K562 (cell line): Measurements from ENCODE around the gene GADD45B. TPM values are rescaled to one million over a fixed set of nuclear protein-coding genes. Genes with fewer than 3 reads are reported as not detected.

ENCODE experiments used
- ATAC-seq: fragments of 200-7000 bp; cut with Tn5 transposase; 3 replicates; pipeline ENCODE4 v1.9.1; 2020; ENCODE audit warnings: moderate library complexity
- BruUV-seq: library from RNA; stranded (reverse); fragments of 400-500 nt; replicated peaks from 2 replicates; lab custom pipeline; 2021; lab: Mats Ljungman, UMichigan
- CTCF ChIA-PET: fragments of 300-600 bp; formaldehyde crosslinking; extraction: SDS; loops from one replicate; lab custom pipeline; 2021; ENCODE audit warnings: low intra/inter-chr PET ratio; lab: Yijun Ruan, JAX
- POLR2A ChIA-PET: fragments of 300-600, 350-650 bp; sonication (Branson Sonifier 250); formaldehyde crosslinking; extraction: SDS; loops from one replicate; lab custom pipeline; 2021; ENCODE audit warnings: antibody characterized with exemption, inconsistent platforms; lab: Yijun Ruan, JAX
- DNase-seq, 4 experiments: peaks; one replicate each; pipeline versions ENCODE4 v3.0.0 to v3.0.0-alpha.2; 2011 to 2018; ENCODE audit warnings: low spot score in 3 of 4, mixed read lengths in 3 of 4; ENCODE audit errors: extremely low read depth in 1 of 4
- FAIRE-seq: peaks from 2 replicates; lab custom pipeline; 2011; peaks lifted over from hg19 to GRCh38; lab: Jason Lieb, UNC
- H2AFZ ChIP-seq: 2 replicates; pipeline ENCODE4 v1.6.0; 2011; ENCODE audit warnings: low read depth, low read length, control low read depth, inconsistent platforms
- H3K27ac ChIP-seq: fragments of 200-600 bp; 3 replicates; pipeline ENCODE4 v1.8.0; 2011; ENCODE audit warnings: low read depth, mild to moderate bottlenecking, control low read depth, inconsistent platforms, low read length, moderate library complexity, mixed read lengths; ENCODE audit errors: extremely low read depth
- H3K27me3 ChIP-seq, 2 experiments: fragments of 300-600 bp in 1 of 2; 2 replicates in 1 of 2; 3 replicates in 1 of 2; pipeline versions ENCODE4 v1.6.0 to v1.8.0; 2011; ENCODE audit warnings: inconsistent platforms in 2 of 2, low read length in 2 of 2, mild to moderate bottlenecking in 1 of 2, mixed read lengths in 1 of 2, moderate library complexity in 1 of 2; ENCODE audit not compliant: control insufficient read depth in 2 of 2, insufficient read depth in 2 of 2
- H3K36me3 ChIP-seq: fragments of 300-600 bp; 3 replicates; pipeline ENCODE4 v1.8.0; 2011; ENCODE audit warnings: mild to moderate bottlenecking, low read length, inconsistent platforms; ENCODE audit not compliant: control insufficient read depth, insufficient read depth
- H3K4me1 ChIP-seq, 2 experiments: fragments of 200-600 bp in 1 of 2; replicated peaks in 1 of 2; 2 replicates in 1 of 2; 3 replicates in 1 of 2; pipeline versions ENCODE4 v1.5.1 to v1.8.0; 2011; ENCODE audit warnings: inconsistent platforms in 2 of 2, low read length in 2 of 2, mild to moderate bottlenecking in 1 of 2, mixed read lengths in 1 of 2, moderate library complexity in 1 of 2; ENCODE audit not compliant: control insufficient read depth in 2 of 2, insufficient read depth in 2 of 2
- H3K4me2 ChIP-seq: 2 replicates; pipeline ENCODE4 v1.6.1; 2011; ENCODE audit warnings: low read length, control low read depth, inconsistent platforms, mixed read lengths; ENCODE audit not compliant: insufficient read depth
- H3K4me3 ChIP-seq: fragments of 200-600 bp; sonication (generic), shearing (Covaris generic); 2 replicates; pipeline ENCODE4 v1.5.1; 2016; ENCODE audit warnings: control low read depth, inconsistent platforms
- H3K79me2 ChIP-seq: fragments of 200-600 bp; 3 replicates; pipeline ENCODE4 v1.8.0; 2011; ENCODE audit warnings: low read length, inconsistent platforms; ENCODE audit not compliant: control insufficient read depth, insufficient read depth
- H3K9ac ChIP-seq, 2 experiments: 2 replicates each; pipeline versions ENCODE4 v1.6.0 to v1.6.1; 2011; ENCODE audit warnings: low read depth in 2 of 2, low read length in 2 of 2, control low read depth in 1 of 2, inconsistent platforms in 1 of 2, mild to moderate bottlenecking in 1 of 2, mixed read lengths in 1 of 2; ENCODE audit not compliant: insufficient read depth in 1 of 2
- H3K9me1 ChIP-seq: one replicate; pipeline ENCODE4 v1.6.0; 2011; ENCODE audit warnings: inconsistent platforms, mild to moderate bottlenecking, low read length, moderate library complexity; ENCODE audit not compliant: control insufficient read depth, insufficient read depth
- H3K9me3 ChIP-seq: replicated peaks from 2 replicates; pipeline ENCODE4 v1.5.1; 2011; ENCODE audit warnings: low read depth, low read length, inconsistent platforms; ENCODE audit not compliant: control insufficient read depth, insufficient read depth
- H4K20me1 ChIP-seq: replicated peaks from 2 replicates; pipeline ENCODE4 v1.6.1; 2011; ENCODE audit warnings: low read length, inconsistent platforms, mixed read lengths; ENCODE audit not compliant: control insufficient read depth, insufficient read depth
- ARHGAP35 ChIP-seq: fragments of 450-650 bp; IDR thresholded peaks from 2 replicates; pipeline ENCODE4 v1.6.1; 2018; ENCODE audit not compliant: partially characterized antibody
- ATF3 ChIP-seq, 2 experiments: fragments of 450-650 bp in 1 of 2; sonication (generic) in 1 of 2; formaldehyde crosslinking in 1 of 2; IDR thresholded peaks in 1 of 2; conservative IDR thresholded peaks in 1 of 2; 2 replicates each; pipeline versions ENCODE4 v1.6.1 to v1.8.1; 2016 to 2023; ENCODE audit warnings: mild to moderate bottlenecking in 2 of 2, moderate library complexity in 2 of 2, inconsistent platforms in 1 of 2, missing genetic modification reagents in 1 of 2
- EWSR1 ChIP-seq: fragments of 450-650 bp; IDR thresholded peaks from 2 replicates; pipeline ENCODE4 v1.6.1; 2018; ENCODE audit warnings: borderline replicate concordance, mild to moderate bottlenecking, low read depth, moderate library complexity; ENCODE audit not compliant: partially characterized antibody
- FIP1L1 ChIP-seq: fragments of 200-400 bp; formaldehyde crosslinking; IDR thresholded peaks from 2 replicates; pipeline ENCODE4 v1.6.1; 2018; ENCODE audit warnings: mild to moderate bottlenecking, low read depth, low read length; ENCODE audit not compliant: poor library complexity, severe bottlenecking
- FOXA1 ChIP-seq: fragments of 450-650 bp; IDR thresholded peaks from 2 replicates; pipeline ENCODE4 v1.6.1; 2016; ENCODE audit warnings: mild to moderate bottlenecking, borderline replicate concordance
- FUS ChIP-seq: fragments of 200-400 bp; formaldehyde crosslinking; optimal IDR thresholded peaks from 2 replicates; pipeline ENCODE3; 2017; ENCODE audit warnings: low read depth, low read length
- HMGXB4 ChIP-seq: sonication (generic); formaldehyde crosslinking; IDR thresholded peaks from 2 replicates; pipeline ENCODE4 v1.8.1; 2023; ENCODE audit warnings: mild to moderate bottlenecking, missing genetic modification reagents
- HNRNPL ChIP-seq: fragments of 200-400 bp; formaldehyde crosslinking; IDR thresholded peaks from 2 replicates; pipeline ENCODE4 v1.6.1; 2017; ENCODE audit warnings: low read depth, mild to moderate bottlenecking, low read length
- HOXB6 ChIP-seq: fragments of 250-450 bp; sonication (Bioruptor Pico); IDR thresholded peaks from 2 replicates; pipeline ENCODE4 v1.5.1; 2022; ENCODE audit warnings: mild to moderate bottlenecking, borderline replicate concordance
- MAX ChIP-seq: sonication (generic); formaldehyde crosslinking; IDR thresholded peaks from 2 replicates; pipeline ENCODE4 v1.9.0; 2022; ENCODE audit warnings: mild to moderate bottlenecking, missing genetic modification reagents
- NFIC ChIP-seq: fragments of 450-650 bp; IDR thresholded peaks from 2 replicates; pipeline ENCODE4 v1.6.1; 2017; ENCODE audit warnings: mild to moderate bottlenecking, inconsistent platforms
- NR2C1 ChIP-seq, 2 experiments: fragments of 450-650 bp; IDR thresholded peaks; 2 replicates each; pipeline ENCODE4 v1.6.1; 2017; ENCODE audit warnings: mild to moderate bottlenecking in 2 of 2, antibody characterized with exemption in 1 of 2, inconsistent platforms in 1 of 2, missing compliant biosample characterization in 1 of 2, missing genetic modification characterization in 1 of 2
- RAD51 ChIP-seq: fragments of 450-650 bp; IDR thresholded peaks from 2 replicates; pipeline ENCODE4 v1.7.1; 2016; ENCODE audit warnings: low read depth, mild to moderate bottlenecking, borderline replicate concordance
- RFX5 ChIP-seq: IDR thresholded peaks from 2 replicates; pipeline ENCODE4 v1.6.1; 2011; ENCODE audit warnings: low read depth, mild to moderate bottlenecking, improper control_type of control experiment, low read length
- SMARCC2 ChIP-seq: fragments of 450-650 bp; IDR thresholded peaks from 2 replicates; pipeline ENCODE4 v1.6.1; 2017; ENCODE audit warnings: antibody characterized with exemption, moderate library complexity, mild to moderate bottlenecking, low read depth
- ZC3H11A ChIP-seq: IDR thresholded peaks from 2 replicates; pipeline ENCODE4 v1.6.1; 2012; ENCODE audit warnings: low read depth, low read length, improper control_type of control experiment
- WGBS: fragments of 100-300 bp; shearing (Covaris generic); methylation state at CpG from one replicate; pipeline ENCODE4 v1.1.6; 2016; ENCODE audit warnings: low coverage, mixed read lengths; ENCODE audit not compliant: insufficient coverage; ENCODE audit errors: missing lambda C conversion rate; 5-methylcytosine and 5-hydroxymethylcytosine counted together
- in situ Hi-C: fragments of 300-500 bp; cut with MboI; formaldehyde crosslinking; loops from 4 replicates; pipeline ENCODE4 v1.15.0; 2018; ENCODE audit warnings: inconsistent platforms, mixed read lengths
- intact Hi-C: fragments of 100-400 bp; cut with micrococcal nuclease; formaldehyde crosslinking; loops from 2 replicates; pipeline ENCODE4 v1.14.2; 2022
- polyA plus RNA-seq, 8 experiments: library from polyadenylated mRNA; depleted of rRNA in 4 of 8; stranded (reverse) in 5 of 8; unstranded in 3 of 8; fragments of >200 nt; fragmentation: Nextera tagmentation in 2 of 8; fragmentation: Illumina TruSeq in 1 of 8; extraction: Ambion mirVana in 2 of 8; extraction: Trizol in 1 of 8; gene quantifications; 2 replicates each; pipeline versions ENCODE4 v1.2.1 to v1.2.3, GENCODE V29; 2011 to 2014; ENCODE audit warnings: inconsistent platforms in 1 of 8, missing spikeins in 1 of 8
- total RNA-seq, 7 experiments: library from RNA; depleted of rRNA in 6 of 7; stranded (reverse); fragments of >200 nt in 6 of 7; fragmentation: Illumina TruSeq in 2 of 7; extraction: Trizol in 2 of 7; gene quantifications; 2 replicates each; pipeline versions ENCODE4 v1.2.1 to v1.2.3, GENCODE V29; 2011 to 2021; ENCODE audit warnings: low replicate concordance in 1 of 7

The GADD45B gene
- total and polyA plus RNA-seq, 9 of the 15 experiments (the other 6 are each of a cell fraction or from before 2014, with no cell fraction given), result 0.06 to 4.1 (median 2.1) TPM

GRCh38 chr19:2517881-2518601 is 42.1 kb downstream of the GADD45B start:
- in situ Hi-C loops (no loop called here), intact Hi-C loops (no loop called here)
- FAIRE-seq (no peak), ATAC-seq (no peak), DNase-seq (no peak)
- H3K9me1 ChIP-seq, result no peaks in the 10 kb centered on the region
- H3K4me3 ChIP-seq, result no peak overlapping the region
- no TSS peak for BruUV-seq
- H3K36me3 ChIP-seq, result no peaks in the 10 kb centered on the region
- peak overlapping the region in 1 of 2 experiments; percentile 26; a peak in 2 of 4 replicates for H3K9ac ChIP-seq
- H3K4me1 ChIP-seq, result peaks cover 0 to 35% of the 10 kb centered on the region in 2 experiments; a peak in 3 of 5 replicates
- peaks cover 10 to 42% of the 10 kb centered on the region in 2 experiments; a peak in 4 of 5 replicates for H3K27me3 ChIP-seq
- H2AFZ ChIP-seq, result no peak overlapping the region
- TF ChIP-seq FUS, result no peak
- TF ChIP-seq NR2C1 (IDR thresholded peaks at IDR 0.05), result no peak
- TF ChIP-seq NR2C1 (tag; IDR thresholded peaks at IDR 0.05), result no peak
- peak; percentile 60 for TF ChIP-seq NFIC
- no peak for TF ChIP-seq HOXB6 (CRISPR knock-in tag)
- peak; percentile 48; the same call in 1 of the 2 replicates for TF ChIP-seq HNRNPL
- no peak for TF ChIP-seq FIP1L1
- no peak for TF ChIP-seq RAD51
- no peak for TF ChIP-seq SMARCC2
- no peak for TF ChIP-seq ARHGAP35
- TF ChIP-seq HMGXB4 (CRISPR knock-in tag), result no peak
- TF ChIP-seq EWSR1, result no peak
- TF ChIP-seq ATF3 (IDR thresholded peaks at IDR 0.05), result peak; percentile 11; the same call in 1 of the 2 replicates
- TF ChIP-seq ATF3 (CRISPR knock-in tag; conservative IDR thresholded peaks at IDR 0.05), result no peak
- TF ChIP-seq FOXA1, result no peak
- TF ChIP-seq MAX (CRISPR knock-in tag), result 0 out of 2 replicates have a peak, but pooled peaks have one; percentile 18
- no peak for TF ChIP-seq RFX5
- no peak for TF ChIP-seq ZC3H11A
- H3K9me3 ChIP-seq, result no peaks in the 10 kb centered on the region
- POLR2A ChIA-PET, result interaction anchor here (0.5 to 1.6 kb wide), 2 partner anchors 10 to 616 kb away, joined by 3 to 8 read pairs; no protein-coding TSS in a partner anchor
- H3K79me2 ChIP-seq, result no peaks in the 10 kb centered on the region
- no peak overlapping the region for H3K4me2 ChIP-seq
- WGBS, result 26% methylated on average over 32 of the region's 35 CpGs
- no peaks in the 10 kb centered on the region for H4K20me1 ChIP-seq
- CTCF ChIA-PET, result no interaction called here
- no peak overlapping the region for H3K27ac ChIP-seq
